HG03342 (cell line): ENCODE data around the gene R3HDM2.

Experiments used
- ATAC-seq: cut with Tn5 transposase; IDR thresholded peaks from one replicate; pipeline ENCODE4 v1.9.1; 2021; ENCODE audit warnings: mild to moderate bottlenecking, moderate library complexity; ENCODE audit not compliant: unreplicated experiment

The R3HDM2 gene

DNA sequence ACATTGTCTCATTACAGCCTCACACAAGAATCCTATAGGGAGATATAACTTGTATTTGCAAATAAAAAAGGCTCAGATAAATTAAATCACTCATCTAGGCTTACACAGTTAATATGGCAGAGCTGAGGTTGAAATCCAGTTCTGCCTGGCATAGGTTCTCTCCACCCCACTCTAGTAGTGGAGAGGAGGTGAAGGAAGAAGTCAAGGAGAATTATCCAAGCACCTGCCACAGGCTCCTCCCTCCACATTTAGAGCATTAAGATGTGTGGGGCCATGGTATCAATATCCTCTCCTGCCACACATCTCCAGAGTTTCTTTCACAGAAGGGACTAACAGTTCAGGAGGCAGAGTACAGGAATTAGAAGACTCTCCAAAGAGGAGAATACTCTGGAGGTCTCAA lies 157.3 kb downstream of the R3HDM2 start:
- ATAC-seq = no peak

DNA sequence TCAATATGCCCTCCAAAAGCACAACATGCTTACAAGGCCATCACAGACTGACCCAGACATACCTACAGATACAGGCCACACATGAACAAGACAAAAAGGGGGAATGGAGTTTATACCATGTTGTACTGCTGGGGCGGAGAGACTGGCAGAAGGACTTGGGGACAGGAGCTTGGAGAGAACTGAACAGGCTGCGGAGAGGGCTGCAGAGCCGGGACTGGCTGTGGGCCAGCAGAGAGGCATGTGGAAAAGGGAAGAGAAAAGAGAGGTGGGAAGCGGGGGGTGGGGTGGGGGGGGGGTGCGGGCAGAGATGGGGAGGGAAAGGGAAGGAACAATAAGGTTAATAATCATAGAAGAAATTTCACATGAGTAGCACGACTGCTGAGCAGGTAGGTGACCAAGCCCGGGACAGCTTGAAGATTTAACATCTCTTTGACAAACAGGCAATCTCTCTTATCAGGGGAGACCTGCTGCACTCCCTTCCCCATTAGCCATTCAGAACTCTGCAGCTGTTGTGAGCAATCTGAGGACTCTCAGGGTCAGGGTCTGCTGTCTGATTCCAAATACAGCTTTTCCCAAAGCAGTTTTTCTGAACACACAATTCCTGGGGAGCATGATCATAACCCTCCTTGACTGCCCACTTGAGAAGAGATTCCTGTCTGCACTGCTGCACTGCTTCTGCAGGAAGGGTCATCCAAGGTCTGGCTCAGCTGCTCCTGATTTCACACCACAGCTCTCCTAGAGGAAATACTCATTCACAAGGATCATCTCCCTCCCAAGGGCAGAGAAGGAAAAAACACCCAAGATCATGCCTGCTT lies 158.3 kb downstream of the R3HDM2 start:
- ATAC-seq = no peak

DNA sequence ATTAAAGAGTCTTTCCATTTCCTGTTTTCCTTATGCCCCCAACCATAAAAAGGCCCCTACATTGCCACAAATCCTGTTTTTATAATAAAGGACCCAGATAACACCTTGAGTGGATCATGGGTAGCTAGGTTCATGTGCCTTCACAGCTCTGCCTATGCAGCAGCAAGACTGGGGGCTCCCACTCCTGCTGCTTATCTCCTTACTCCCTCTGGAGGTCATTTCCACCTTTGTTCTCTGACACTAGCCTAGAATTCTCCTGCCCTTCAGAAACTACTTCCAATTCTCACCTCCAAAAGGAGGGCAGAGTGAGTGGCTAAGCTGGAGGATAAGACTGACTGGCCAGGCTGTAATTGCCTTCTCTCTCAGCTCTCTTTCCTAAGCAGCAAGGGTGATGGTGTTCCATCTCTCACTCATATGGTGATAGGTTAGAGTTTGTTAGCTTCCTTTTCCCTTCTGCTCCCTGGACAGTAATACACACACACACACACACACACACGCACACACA lies 159.8 kb downstream of the R3HDM2 start:
- no peak for ATAC-seq

DNA sequence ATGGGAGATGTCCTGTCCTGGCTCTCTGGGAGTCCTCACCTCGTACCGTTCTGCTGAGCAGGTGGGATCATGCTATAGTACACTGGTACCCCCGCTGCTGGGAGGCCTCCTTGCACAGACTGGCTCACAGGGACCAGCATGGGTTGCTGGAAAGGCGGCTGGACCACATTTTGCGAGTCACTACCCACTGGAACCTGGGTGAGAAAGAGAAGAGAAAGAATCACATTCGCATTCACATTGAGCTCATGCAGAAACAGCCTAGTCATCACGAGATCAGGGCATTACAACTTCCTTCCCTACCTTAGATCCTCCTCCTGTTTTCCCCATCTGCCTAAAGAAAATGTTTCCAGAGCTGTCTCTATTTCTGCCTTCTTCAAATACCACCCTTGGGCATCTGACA lies 162.6 kb downstream of the R3HDM2 start:
- no peak for ATAC-seq

DNA sequence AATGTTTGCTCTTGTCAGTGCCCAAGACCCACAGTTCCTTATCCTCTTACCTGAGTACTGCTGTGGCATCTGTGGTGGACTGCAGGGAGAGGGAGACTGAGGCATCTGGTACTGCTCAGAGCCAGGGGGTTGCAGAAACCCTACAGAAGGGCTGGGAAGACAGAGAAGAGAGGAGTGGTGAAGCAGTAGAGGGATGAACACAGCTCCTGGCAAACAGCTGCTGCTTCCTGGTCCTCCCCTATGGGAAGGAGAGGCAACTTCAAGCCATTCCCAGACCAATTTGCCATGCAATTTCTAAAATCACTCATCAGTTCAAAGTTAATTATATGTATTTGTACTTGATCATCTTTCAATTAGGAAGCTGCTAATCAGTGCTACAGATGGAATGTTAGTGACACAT lies 164.2 kb downstream of the R3HDM2 start:
- ATAC-seq = no peak

DNA sequence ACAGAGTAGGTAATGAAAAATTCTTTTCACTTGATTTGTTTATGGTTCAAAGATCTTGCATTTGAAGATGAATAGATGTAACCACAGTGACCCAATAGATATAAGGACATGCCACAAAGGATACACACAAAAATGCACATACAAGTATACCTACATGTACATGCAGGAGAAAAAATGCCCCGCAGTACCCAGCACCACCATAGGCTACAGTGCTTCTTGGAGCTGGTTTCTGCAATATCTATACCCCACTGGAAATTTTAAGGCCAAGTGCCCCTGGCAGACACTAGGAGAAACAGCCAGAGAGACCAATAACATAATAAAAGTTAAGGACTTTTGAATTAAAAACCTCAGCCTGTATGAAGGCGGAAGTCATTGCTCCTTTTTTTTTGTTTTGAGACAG lies 167.7 kb downstream of the R3HDM2 start:
- no peak for ATAC-seq

DNA sequence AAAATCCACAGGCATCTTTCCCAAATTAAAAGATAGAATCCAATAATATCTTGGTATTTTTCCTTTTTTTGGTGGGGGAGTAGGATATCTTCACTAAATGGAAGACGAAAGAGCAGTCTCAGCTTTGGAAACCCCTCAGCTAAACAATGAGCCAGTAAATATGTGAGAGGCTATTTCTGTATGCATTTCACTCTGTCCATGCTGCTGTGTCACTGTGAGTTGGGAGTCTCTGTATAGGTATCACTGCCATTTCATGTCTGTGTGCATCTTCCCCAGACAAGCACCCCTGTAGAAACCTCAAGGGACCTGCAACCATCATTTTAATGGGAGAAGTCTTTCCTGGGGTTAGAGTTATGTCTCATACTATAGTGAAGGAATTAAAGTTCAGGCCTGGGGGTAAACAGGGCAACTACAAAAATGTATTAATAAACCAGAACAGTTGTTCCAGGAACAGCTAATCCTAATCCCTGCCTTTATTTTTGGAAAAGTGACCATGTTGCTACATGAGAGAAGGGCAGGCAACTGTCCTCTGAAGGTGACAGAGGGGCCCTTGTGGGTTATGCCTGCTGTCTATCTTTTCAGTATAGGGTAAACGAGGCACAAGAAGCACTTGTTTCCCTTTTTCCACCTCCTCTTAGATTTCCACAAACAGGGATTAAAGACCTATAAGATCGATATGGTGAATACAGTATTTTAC lies 168.6 kb downstream of the R3HDM2 start:
- ATAC-seq = no peak

DNA sequence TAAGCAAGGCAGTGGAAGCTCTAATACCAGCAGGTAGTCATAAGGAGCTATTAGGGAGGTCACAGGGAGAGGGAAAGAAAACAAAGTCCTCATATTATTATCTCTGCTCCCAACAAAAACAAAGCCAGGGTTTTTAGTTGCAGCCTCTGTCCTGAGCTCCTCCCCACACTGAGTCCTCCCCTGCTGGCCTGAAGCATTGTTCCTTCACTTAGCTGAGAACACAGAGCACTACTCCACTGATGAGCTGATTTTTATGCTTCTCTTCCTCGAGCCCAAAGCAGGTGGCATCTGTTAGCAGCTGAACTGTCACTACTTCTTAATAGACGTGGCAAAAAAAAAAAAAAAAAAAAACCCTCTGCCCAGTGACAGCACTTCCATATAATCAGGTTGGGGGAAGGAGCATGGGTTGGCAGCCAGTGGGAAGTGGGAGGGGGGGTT lies 169.4 kb downstream of the R3HDM2 start:
- no peak for ATAC-seq

DNA sequence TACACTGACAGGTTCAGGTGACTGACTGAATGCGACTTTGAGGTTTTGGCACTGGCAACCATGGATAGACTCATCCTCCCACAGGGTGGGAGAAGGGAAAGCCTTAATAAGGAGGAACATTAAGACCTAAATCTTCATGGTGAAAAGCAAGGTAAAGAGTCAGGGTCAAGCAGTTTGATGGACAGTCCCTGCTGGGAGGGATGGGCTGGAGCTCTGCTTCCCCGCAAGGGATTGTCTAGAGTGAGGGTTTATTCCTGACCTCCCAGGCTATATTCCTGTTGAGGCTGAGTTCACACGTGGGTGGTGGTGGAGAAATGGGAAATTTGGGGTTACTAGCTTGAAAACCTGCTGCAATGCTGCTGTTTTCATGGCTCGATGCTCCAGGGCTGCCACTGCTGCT lies 170.5 kb downstream of the R3HDM2 start:
- no peak for ATAC-seq

DNA sequence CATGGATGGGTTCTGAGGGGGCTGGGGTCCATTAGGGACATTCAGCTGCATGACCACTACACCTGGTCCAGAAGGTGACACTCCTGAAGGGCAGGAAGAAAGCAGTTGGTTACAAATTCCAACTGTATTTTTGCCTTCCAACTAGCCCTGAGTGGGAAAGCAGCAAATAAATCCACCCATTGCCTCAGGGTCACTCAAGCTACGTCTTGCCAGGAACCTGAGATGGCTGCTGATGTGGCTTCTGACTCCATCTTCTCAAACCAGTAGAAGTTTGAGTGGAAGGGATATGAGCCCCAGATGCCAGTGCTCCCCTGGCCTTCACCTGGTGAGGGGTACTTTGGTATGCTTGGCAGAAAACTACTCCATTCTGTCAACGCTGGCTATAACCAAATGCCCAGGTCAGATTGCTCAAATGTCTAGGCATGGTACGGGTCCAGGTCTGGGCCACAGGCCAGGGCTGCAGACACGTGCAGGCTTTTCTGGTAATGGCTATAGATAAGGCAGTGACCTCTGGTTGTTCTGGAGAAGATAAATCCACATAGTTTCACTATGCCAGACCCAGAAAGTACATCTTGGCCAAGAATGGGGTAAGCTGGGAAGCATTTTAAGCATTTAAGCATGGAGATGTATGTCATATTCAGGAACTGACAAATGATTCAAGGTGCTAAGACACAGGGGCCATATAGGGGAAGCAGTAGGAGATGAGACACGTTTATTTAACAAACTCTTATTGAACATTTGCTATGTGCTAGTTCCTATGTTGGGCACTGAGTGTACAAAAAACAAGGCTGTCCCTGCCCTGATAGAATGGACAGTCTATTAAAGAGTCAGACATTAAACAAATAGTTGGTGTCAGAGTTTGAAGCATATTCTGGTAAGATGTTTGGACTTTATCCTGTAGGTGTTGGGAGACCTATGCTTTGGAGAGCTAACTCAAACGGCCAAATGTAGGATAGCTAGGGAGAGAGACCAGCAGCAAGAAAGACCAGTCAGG lies 171.6 kb downstream of the R3HDM2 start:
- no peak for ATAC-seq

DNA sequence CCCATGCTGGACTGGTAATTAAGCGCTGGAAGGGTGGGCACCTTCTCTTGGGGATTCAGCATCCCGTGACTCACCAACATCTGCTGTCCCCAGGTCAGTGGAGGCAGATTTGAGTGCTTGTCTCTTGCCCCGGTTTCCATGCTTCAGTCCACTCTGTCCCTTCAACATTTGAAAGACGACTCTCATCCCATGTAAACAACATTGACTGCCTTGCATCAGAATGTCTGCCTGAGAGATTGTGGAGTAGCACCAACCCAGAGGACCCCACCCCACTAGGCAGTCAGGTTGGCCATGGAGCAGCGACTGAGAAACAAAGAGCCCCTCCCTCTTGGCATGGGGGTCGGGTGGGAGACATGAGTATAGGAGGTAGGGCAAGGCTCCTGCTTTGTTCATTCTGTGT lies 174.9 kb downstream of the R3HDM2 start:
- no peak for ATAC-seq

DNA sequence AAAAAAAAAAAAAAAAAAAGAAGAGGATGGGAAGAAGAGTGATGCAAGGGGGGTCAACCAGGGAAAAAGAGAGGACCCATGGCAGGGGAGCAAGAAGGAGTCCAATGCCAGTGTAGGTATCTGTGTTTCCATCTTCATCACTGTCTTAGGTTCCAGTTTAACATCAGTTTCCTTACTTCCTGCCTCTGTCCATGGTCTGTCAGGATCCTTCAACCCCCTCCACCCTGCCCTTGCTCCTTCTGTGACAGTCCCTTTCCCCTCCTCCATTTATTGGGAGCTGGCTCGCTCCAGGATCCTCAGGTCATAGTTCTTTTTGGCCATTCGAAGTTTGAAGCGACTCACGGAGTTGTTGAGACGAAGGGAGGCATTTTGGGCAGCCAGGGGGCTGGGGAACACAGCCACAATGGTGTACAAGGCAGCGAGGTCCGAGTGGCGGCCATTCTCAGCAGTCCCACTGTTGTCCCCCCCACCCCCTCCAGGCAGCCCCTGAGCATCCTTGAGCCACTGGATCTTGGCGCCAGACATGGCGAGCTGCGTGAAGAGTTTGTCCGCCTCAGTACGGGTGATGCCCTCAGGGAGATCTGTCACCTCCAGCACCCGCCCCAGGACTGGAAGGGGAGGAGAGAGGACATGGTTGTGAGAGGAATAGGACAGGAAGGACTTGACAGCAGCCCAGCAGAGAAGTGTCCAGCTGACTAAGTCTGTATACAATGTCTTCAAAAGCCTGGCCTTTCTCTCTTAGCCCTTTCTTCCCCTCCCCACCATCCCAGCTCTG lies 176.2 kb downstream of the R3HDM2 start:
- no peak for ATAC-seq

DNA sequence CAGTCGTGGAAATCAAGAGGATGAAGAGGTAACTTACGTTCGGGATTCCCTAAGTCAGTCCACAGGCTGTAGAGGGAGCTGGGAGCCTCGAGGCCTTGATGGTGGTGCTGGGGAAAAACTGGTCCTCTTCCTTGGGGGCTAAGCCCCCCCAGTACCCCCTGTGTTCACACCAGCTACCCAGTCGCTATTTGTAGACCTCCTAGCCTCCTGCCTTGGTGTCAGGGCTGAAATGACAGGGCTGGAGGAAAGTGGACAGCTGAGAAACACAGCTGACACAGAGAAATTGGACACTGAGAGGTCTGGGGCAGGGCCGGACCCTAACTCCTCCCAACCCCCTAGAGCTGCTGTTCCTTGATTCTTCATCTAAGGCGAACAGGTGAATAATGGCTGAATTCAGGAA lies 179.9 kb downstream of the R3HDM2 start, which contains the start of gene STAC3:
TSS of gene STAC3 (minus strand) at position 232 of the 400 bp plus-strand sequence. CDS start 1,551 bp downstream, outside the sequence.
- no peak for ATAC-seq

DNA sequence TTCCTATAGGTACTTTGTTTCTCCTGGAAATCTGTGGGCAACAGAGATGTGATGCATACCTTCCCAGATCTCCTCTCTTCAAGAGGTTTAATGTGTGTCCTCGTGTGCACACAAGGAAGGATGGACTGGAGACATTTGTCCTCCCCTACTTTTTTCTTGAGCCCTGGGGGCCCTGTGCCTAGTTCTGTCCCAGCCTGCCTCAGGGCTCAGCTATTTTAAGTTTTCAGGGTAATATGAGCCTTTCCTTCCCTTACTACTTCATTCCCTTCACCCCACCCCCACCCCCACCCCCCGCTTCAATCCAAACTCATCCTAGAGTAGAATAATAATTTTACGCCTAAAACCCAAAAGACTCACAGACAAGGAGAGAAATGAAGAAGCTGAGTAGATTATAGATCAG lies 180.3 kb downstream of the R3HDM2 start:
- ATAC-seq = no peak

DNA sequence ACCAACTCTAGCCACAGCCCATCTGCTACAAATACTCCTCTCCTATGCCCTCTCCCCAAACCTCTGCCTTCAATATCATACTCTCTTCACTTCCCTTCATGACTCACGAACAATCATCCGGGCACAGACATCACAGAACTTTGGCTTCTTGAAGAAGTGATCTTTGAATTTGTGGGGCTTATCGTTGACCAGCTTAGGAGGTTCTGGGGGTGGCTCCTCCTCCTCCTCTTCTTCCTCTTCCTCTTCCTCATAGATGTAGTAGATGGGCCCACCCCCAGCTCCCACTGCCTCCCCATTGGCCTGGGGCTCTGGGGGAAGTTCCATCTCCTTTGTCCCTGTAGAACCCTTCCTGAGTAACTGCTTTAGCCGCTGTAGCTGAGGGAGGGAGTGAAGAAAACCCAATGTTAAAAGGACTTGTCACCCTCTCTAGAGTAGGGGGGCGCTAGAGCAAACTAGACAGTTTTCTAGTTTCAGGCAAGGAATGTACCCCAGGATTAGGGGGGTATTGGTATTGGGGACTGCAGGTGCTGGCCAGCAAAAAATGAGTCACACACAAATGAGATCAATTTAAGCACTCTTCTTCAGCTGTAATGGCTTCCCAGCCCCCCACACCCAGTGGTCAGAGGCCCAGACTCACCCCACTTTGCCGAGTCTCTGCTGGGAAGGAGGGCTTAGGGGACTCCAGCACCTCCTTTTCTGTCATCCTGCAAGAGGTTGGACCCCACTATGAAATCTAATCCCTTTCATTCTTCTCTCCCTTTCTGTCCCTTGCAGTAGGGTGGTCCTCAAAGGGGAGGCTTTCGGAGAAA lies 181.7 kb downstream of the R3HDM2 start:
- ATAC-seq = no peak

DNA sequence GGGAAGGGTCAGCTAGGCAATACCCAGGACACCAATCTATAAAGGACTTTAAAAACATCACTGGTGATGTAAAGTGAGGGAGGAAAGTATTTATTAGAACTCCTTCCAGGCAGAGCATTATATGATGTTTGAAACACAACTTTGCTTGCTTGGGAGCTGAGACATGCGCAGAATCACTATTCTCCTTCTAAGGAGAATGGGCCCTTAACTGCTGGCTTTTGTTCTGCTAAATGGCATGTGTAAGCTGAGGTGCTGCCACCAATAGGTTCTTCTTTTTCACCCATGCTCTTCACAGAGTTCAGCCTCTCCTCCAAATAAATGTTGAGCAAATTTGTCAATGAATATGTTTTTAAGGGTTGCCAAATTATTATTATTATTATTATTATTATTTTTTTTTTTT lies 183.8 kb downstream of the R3HDM2 start:
- no peak for ATAC-seq

DNA sequence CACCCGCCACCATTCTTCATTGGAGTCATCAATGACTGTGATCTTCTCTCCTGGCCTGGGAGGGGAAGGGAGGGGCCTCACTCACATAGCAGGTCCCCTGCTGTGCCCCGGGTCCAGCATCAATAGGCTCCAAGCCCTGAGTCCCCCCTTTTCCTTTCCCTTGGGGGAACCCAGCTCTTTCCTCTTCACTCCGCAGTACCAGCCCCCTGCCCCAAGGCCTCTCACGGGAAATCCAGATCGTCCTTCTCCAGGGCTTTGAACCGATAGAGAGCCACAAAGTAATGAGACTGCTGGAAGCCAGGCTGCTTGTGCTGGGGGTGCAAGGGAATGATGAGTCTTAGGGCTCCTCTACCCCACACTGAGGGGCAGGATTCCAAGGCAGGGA lies 186.5 kb downstream of the R3HDM2 start:
- ATAC-seq = no peak

DNA sequence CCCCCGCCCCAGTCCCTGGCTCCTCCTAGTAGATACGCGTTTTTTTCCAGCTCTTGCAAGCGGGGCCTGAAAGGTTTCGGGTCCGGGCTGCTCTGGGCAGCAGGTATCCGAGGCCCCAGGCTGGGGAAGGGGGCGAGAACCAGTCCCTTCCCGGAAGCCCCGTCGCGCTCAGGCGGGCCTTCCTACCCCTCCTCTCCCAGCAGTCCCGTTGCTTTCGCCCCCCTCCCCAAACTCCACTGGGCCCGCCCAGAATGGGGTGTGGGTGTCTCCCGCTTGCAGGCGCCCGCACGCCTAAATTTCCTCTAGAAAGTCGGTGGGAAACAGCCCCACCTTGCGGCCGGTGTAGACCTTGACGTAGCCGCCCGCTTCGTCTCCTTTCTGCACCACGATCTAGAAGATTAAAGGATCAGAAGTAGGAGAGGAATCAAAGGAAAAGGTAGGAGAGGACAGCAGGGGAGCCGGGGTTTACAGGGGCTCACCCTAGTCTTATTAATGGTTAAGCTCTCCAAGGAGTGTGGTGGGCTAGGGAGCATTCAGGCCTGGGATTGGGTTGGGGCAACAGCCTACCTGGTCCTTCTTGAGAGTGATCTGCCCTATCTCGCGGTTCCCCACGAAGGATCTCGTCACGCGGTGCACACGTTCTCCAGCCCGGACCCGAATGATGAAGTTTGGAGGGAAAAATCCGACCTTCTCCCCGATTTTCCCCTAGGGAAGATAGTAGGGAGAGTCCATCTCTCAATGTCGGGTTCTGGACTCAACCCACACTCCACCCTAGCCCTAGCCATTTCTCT lies 187.1 kb downstream of the R3HDM2 start:
- ATAC-seq = no peak
